ACC112 (cell line): ENCODE results near the gene PLEKHA6.

Experiments used
- H2AFZ ChIP-seq: fragments of 200-600 bp; sonication (generic); one replicate; pipeline ENCODE4 v1.6.0; 2017; ENCODE audit warnings: antibody characterized with exemption, low read length; ENCODE audit not compliant: unreplicated experiment
- H3K27ac ChIP-seq: fragments of 200-600 bp; sonication (generic); 2 replicates; pipeline ENCODE4 v1.5.1; 2014; ENCODE audit warnings: low read depth, mild to moderate bottlenecking, antibody characterized with exemption, low read length, moderate library complexity
- H3K27me3 ChIP-seq: fragments of 200-600 bp; sonication (generic); 2 replicates; pipeline ENCODE4 v1.6.1; 2014; ENCODE audit warnings: mild to moderate bottlenecking, antibody characterized with exemption, low read length, moderate library complexity, mixed read lengths; ENCODE audit not compliant: insufficient read depth
- H3K36me3 ChIP-seq: fragments of 200-600 bp; sonication (generic); 2 replicates; pipeline ENCODE4 v1.6.1; 2016; ENCODE audit warnings: mild to moderate bottlenecking, antibody characterized with exemption, low read length, moderate library complexity, mixed read lengths; ENCODE audit not compliant: insufficient read depth
- H3K4me1 ChIP-seq: fragments of 200-600 bp; sonication (generic); one replicate; pipeline ENCODE4 v1.6.1; 2016; ENCODE audit warnings: low read length, mixed read lengths; ENCODE audit not compliant: insufficient read depth, unreplicated experiment, control insufficient read depth
- H3K4me3 ChIP-seq: fragments of 200-600 bp; sonication (generic); 2 replicates; pipeline ENCODE4 v1.5.1; 2014; ENCODE audit warnings: mild to moderate bottlenecking, low read depth, low read length
- H3K79me2 ChIP-seq: fragments of 200-600 bp; sonication (generic); one replicate; pipeline ENCODE4 v1.6.0; 2016; ENCODE audit warnings: low read length; ENCODE audit not compliant: control insufficient read depth, unreplicated experiment, insufficient read depth

The PLEKHA6 gene

DNA sequence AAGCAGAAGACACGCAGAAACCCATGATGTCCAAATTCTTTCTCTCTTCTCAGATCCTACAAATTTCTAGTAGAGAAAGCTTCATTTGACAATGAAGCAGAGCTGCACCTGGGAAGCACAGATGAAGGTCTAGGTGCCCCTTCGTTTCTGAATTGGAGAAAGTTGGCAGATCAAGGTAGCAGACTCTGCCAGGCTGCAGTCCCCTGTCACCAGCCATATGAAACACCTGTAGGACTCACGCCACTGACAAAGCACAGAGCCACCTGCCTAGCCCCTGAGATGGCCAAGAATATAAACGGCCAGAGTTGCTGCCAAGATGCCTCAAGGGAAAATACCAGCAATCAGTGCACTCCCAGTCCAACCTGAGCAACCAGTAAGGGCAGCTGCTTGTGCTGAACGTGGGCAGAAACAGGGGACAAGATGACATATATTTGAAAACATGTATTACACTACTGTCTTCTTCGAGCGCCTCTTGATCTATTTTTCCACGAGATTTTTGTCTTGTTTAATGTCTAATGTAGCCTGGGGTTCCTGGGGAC, 20.6 kb upstream of the PLEKHA6 start:
- peaks cover 5% of the 10 kb centered on the region for H3K4me1 ChIP-seq
- H2AFZ ChIP-seq = no peak overlapping the region
- no peaks in the 10 kb centered on the region for H3K36me3 ChIP-seq
- no peak overlapping the region for H3K4me3 ChIP-seq
- H3K79me2 ChIP-seq = no peaks in the 10 kb centered on the region
- H3K27me3 ChIP-seq = peaks cover 79% of the 10 kb centered on the region
- H3K27ac ChIP-seq = no peak overlapping the region

GRCh38 chr1:204377800-204378668, 18.3 kb upstream of the PLEKHA6 start:
- Histone ChIP-seq H3K79me2 (no peaks in the 10 kb centered on the region), H3K4me3 (peak overlapping the region; percentile 78), H3K36me3 (no peaks in the 10 kb centered on the region), H3K27me3 (peaks cover 91% of the 10 kb centered on the region), H2AFZ (peak overlapping the region; percentile 76), H3K27ac (no peak overlapping the region), H3K4me1 (peaks cover 5% of the 10 kb centered on the region)

GRCh38 chr1:204376919-204377799, 17.4 kb upstream of the PLEKHA6 start:
- Histone ChIP-seq H3K36me3 (no peaks in the 10 kb centered on the region), H2AFZ (no peak overlapping the region), H3K27me3 (peaks cover 88% of the 10 kb centered on the region), H3K27ac (no peak overlapping the region), H3K4me3 (peak overlapping the region; percentile 78), H3K4me1 (peaks cover 5% of the 10 kb centered on the region), H3K79me2 (no peaks in the 10 kb centered on the region)

- Histone ChIP-seq H3K27me3 (peaks cover 91% of the 10 kb centered on the region), H2AFZ (no peak overlapping the region), H3K79me2 (no peaks in the 10 kb centered on the region), H3K36me3 (no peaks in the 10 kb centered on the region), H3K27ac (no peak overlapping the region), H3K4me1 (peaks cover 5% of the 10 kb centered on the region), H3K4me3 (no peak overlapping the region)
Observed at GRCh38 chr1:204376465-204376864, 16.7 kb upstream of the PLEKHA6 start.

GRCh38 chr1:204373911-204374310, 14.2 kb upstream of the PLEKHA6 start:
- H3K4me1 ChIP-seq = peaks cover 5% of the 10 kb centered on the region
- H2AFZ ChIP-seq = no peak overlapping the region
- no peaks in the 10 kb centered on the region for H3K79me2 ChIP-seq
- H3K27me3 ChIP-seq = peaks cover 88% of the 10 kb centered on the region
- no peak overlapping the region for H3K4me3 ChIP-seq
- H3K27ac ChIP-seq = no peak overlapping the region
- no peaks in the 10 kb centered on the region for H3K36me3 ChIP-seq

DNA sequence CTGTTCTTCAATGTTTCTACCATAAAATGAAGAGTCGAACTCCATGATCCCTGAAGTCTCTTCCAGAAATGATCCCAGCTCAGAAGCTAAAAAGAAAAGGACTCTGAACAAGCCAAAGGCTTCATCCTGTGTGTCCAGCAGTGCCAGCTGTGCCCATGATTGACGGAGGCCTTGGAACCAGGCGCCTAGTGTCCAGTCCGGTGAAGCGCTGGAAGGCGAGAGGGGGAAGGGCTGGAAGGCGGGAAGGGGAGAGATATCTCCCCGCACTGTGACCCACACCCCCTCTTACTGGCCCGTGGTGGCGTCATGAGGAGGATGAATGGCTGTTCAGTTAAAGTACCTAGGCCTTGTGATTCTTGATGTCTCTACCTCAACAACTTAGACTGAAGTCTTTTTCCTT, 10.4 kb upstream of the PLEKHA6 start:
- H3K79me2 ChIP-seq = no peaks in the 10 kb centered on the region
- H2AFZ ChIP-seq = no peak overlapping the region
- H3K4me3 ChIP-seq = no peak overlapping the region
- H3K4me1 ChIP-seq = no peaks in the 10 kb centered on the region
- H3K36me3 ChIP-seq = no peaks in the 10 kb centered on the region
- H3K27me3 ChIP-seq = peaks cover 64% of the 10 kb centered on the region
- H3K27ac ChIP-seq = no peak overlapping the region

DNA sequence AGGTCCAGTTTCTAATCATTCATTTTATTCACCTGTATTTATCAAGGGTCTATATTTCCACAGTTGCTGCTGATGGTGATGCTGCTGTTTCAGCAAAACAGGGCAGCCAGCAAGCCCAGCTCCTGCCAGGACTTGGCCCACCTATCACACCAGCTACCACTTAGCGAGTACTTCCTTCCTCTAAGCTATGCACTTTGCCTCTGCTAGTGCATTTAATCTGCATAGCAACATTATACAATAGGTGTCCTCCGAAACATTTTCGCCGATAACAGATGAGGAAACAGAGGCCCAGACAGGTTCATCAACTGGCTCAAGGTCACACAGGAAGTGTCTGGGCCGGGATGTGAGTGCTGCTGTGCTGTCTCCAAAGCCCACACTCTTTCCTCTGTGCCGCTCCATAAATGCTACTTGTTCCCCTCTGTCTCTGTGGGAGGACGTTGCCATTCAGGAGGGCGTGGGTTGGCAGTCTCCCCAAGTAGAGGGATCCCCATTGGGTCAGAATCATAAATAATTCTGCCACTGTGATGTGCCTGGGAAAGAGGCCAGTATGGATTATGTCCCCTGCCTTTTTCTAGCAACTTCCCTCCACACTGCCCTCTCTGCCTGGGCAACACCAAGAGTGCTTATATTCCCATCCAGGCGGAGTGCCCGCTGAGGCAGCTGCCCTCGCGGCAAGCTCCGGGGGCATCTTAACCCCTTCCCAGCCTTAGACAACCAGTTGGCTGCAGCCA, 9.4 kb upstream of the PLEKHA6 start:
- H3K27me3 ChIP-seq = peaks cover 54% of the 10 kb centered on the region
- H3K4me1 ChIP-seq = no peaks in the 10 kb centered on the region
- no peak overlapping the region for H3K4me3 ChIP-seq
- H3K27ac ChIP-seq = no peak overlapping the region
- no peak overlapping the region for H2AFZ ChIP-seq
- no peaks in the 10 kb centered on the region for H3K36me3 ChIP-seq
- no peaks in the 10 kb centered on the region for H3K79me2 ChIP-seq

- H3K27ac ChIP-seq = no peak overlapping the region
- H3K4me1 ChIP-seq = peaks cover 2% of the 10 kb centered on the region
- no peaks in the 10 kb centered on the region for H3K79me2 ChIP-seq
- H3K36me3 ChIP-seq = no peaks in the 10 kb centered on the region
- H3K4me3 ChIP-seq = no peak overlapping the region
- H3K27me3 ChIP-seq = peaks cover 44% of the 10 kb centered on the region
- H2AFZ ChIP-seq = no peak overlapping the region
Observed at GRCh38 chr1:204367956-204368355, 8.2 kb upstream of the PLEKHA6 start.

DNA sequence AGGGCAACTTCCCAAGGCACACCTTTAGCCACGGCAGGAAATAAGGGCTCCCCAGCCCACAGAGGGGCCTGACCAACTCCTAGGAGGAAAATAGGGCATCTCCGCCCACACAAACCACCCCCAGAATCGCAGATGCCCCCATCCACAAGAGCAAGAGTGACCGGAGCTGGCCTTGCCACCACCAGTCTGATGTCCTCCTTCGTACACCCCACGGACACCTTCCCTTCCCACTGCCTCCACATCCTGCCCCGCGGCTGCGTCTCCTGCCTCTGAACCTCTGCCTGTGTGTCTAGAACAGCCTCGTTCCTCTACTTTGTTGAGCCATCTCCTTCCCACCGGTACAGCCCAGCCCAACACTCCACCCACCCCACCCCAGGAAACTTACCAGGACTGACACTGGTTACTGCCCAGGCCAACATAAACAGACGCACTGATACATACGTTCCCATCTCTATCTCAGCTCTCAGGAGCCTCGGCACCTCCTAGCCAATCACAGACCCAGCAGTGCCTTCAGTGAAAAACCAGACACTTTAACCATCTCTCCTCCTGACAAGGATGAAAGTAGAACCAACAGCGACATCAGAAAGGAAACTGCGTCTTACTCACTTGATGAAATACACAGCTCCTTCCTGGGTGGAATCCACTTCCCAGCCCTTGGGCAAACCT, 7.6 kb upstream of the PLEKHA6 start:
- Histone ChIP-seq H3K4me1 (peaks cover 3% of the 10 kb centered on the region), H3K27ac (no peak overlapping the region), H2AFZ (no peak overlapping the region), H3K79me2 (no peaks in the 10 kb centered on the region), H3K36me3 (no peaks in the 10 kb centered on the region), H3K27me3 (peaks cover 46% of the 10 kb centered on the region), H3K4me3 (no peak overlapping the region)

GRCh38 chr1:204366759-204367158, 7.0 kb upstream of the PLEKHA6 start:
- Histone ChIP-seq H3K4me3 (no peak overlapping the region), H3K36me3 (no peaks in the 10 kb centered on the region), H3K27me3 (peaks cover 40% of the 10 kb centered on the region), H2AFZ (no peak overlapping the region), H3K4me1 (peaks cover 3% of the 10 kb centered on the region), H3K27ac (no peak overlapping the region), H3K79me2 (no peaks in the 10 kb centered on the region)
